Endothelial cell of umbilical vein (primary cell): ENCODE measurements around the gene SMIM31.

Experiments
- EZH2 ChIP-seq: IDR thresholded peaks from 2 replicates; pipeline ENCODE4 v1.6.1; 2012; ENCODE audit warnings: borderline replicate concordance, low read depth, mild to moderate bottlenecking, moderate library complexity, low read length, inconsistent platforms; ENCODE audit not compliant: severe bottlenecking
- FOS ChIP-seq: IDR thresholded peaks from 2 replicates; pipeline ENCODE4 v1.6.1; 2011; ENCODE audit warnings: mild to moderate bottlenecking, low read length, moderate library complexity, borderline replicate concordance; ENCODE audit not compliant: insufficient read depth
- JUN ChIP-seq: IDR thresholded peaks from 2 replicates; pipeline ENCODE4 v1.6.1; 2011; ENCODE audit warnings: borderline replicate concordance, low read depth; ENCODE audit not compliant: insufficient read length, insufficient read depth
- POLR2A ChIP-seq: IDR thresholded peaks from 2 replicates; pipeline ENCODE4 v1.6.1; 2012; ENCODE audit warnings: low read depth, mild to moderate bottlenecking, control low read depth, low read length
- POLR2AphosphoS5 ChIP-seq: IDR thresholded peaks from 2 replicates; pipeline ENCODE4 v1.6.1; 2012; ENCODE audit warnings: low read depth, mild to moderate bottlenecking, control low read depth, low read length, moderate library complexity; ENCODE audit not compliant: insufficient read depth
- TF ChIP-seq, protein P1 (sequence below), 2 donors: IDR thresholded peaks; 1 replicate in 1 of 2; 2 replicates in 1 of 2; pipeline ENCODE4 v1.5.1; 2011; ENCODE audit warnings: low read length in 2 of 2, mild to moderate bottlenecking in 2 of 2, moderate library complexity in 2 of 2, control low read depth in 1 of 2, inconsistent platforms in 1 of 2, low read depth in 1 of 2; ENCODE audit not compliant: insufficient read depth in 1 of 2; ENCODE audit errors: extremely low read depth in 1 of 2
- TF ChIP-seq, protein P2 (sequence below): IDR thresholded peaks from 2 replicates; pipeline ENCODE4 v1.6.1; 2011; ENCODE audit not compliant: insufficient read depth, insufficient read length

DNA sequence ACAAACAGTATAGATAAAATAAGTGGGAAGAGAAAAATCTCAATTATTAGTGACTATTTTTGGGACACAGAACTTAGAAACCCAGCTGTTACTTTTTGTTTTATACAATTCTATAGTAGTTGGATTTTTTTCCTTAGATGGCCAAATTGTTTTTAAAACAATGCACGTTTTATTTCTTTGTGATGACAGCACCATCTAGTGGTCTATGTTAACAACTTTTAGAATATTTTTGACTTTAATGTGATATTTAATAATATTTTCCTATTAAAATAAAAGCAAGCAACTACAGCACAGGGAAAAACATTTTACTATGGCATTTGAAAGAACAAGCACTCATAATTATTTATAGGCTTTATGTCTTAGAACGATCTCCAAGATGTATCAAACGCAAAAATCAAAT lies 5.6 kb upstream of the SMIM31 start:
- TF ChIP-seq POLR2AphosphoS5: no peak
- TF ChIP-seq, protein P1, sequence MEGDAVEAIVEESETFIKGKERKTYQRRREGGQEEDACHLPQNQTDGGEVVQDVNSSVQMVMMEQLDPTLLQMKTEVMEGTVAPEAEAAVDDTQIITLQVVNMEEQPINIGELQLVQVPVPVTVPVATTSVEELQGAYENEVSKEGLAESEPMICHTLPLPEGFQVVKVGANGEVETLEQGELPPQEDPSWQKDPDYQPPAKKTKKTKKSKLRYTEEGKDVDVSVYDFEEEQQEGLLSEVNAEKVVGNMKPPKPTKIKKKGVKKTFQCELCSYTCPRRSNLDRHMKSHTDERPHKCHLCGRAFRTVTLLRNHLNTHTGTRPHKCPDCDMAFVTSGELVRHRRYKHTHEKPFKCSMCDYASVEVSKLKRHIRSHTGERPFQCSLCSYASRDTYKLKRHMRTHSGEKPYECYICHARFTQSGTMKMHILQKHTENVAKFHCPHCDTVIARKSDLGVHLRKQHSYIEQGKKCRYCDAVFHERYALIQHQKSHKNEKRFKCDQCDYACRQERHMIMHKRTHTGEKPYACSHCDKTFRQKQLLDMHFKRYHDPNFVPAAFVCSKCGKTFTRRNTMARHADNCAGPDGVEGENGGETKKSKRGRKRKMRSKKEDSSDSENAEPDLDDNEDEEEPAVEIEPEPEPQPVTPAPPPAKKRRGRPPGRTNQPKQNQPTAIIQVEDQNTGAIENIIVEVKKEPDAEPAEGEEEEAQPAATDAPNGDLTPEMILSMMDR (IDR thresholded peaks at IDR 0.05; ENCODE audit: extremely low read depth in 1 of 2, insufficient read depth in 1 of 2, low read depth in 1 of 2, low read length in 2 of 2): peak in 1 of 2 donors; percentile 12
- TF ChIP-seq FOS: no peak
- TF ChIP-seq, protein P2, sequence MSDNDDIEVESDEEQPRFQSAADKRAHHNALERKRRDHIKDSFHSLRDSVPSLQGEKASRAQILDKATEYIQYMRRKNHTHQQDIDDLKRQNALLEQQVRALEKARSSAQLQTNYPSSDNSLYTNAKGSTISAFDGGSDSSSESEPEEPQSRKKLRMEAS: no peak
- no peak for TF ChIP-seq JUN
- no peak for TF ChIP-seq POLR2A
- no peak for TF ChIP-seq EZH2
